PC-3 (cell line): Measurements from ENCODE around the gene CES4A. TPM values are rescaled to one million over a fixed set of nuclear protein-coding genes. Genes with fewer than 3 reads are reported as not detected.
"Not testable (repeated sequence)": the region's sequence is repeated elsewhere in the genome, so short reads cannot be mapped to it uniquely, and the experiment has no call there.

Experiments used
- ATAC-seq: fragments of 200-7000 bp; cut with Tn5 transposase; 2 replicates; pipeline ENCODE4 v1.9.1; 2020; ENCODE audit warnings: mild to moderate bottlenecking, moderate library complexity
- BruUV-seq: library from RNA; stranded (reverse); fragments of 400-500 nt; replicated peaks from 2 replicates; lab custom pipeline; 2021; lab: Mats Ljungman, UMichigan
- CTCF ChIA-PET: fragments of 300-600 bp; sonication (Branson Sonifier 250); formaldehyde crosslinking; loops from one replicate; lab custom pipeline; 2022; ENCODE audit warnings: antibody characterized with exemption; lab: Charles Lee
- POLR2A ChIA-PET: fragments of 300-600 bp; sonication (Branson Sonifier 250); formaldehyde crosslinking; loops from one replicate; lab custom pipeline; 2022; ENCODE audit warnings: antibody characterized with exemption; ENCODE audit not compliant: unreplicated experiment; lab: Charles Lee
- DNase-seq: peaks from one replicate; pipeline ENCODE4 v3.0.0-alpha.2; 2015
- H2AFZ ChIP-seq: fragments of 300-600 bp; sonication (generic); 2 replicates; pipeline ENCODE4 v1.6.0; 2016; ENCODE audit warnings: antibody characterized with exemption, low read length
- H3F3A ChIP-seq: fragments of 300-600 bp; sonication (generic); one replicate; pipeline ENCODE4 v1.6.0; 2017; ENCODE audit warnings: antibody characterized with exemption, low read length, control low read depth, mild to moderate bottlenecking; ENCODE audit not compliant: unreplicated experiment
- H3K27ac ChIP-seq: fragments of 300-600 bp; sonication (generic); 2 replicates; pipeline ENCODE4 v1.5.1; 2016; ENCODE audit warnings: mild to moderate bottlenecking, low read length
- H3K27me3 ChIP-seq: fragments of 300-600 bp; sonication (generic); 2 replicates; pipeline ENCODE4 v1.6.1; 2016; ENCODE audit warnings: low read length, mixed read lengths
- H3K36me3 ChIP-seq: fragments of 300-600 bp; sonication (generic); 2 replicates; pipeline ENCODE4 v1.6.1; 2016; ENCODE audit warnings: low read depth, mixed run types, low read length, mixed read lengths
- H3K4me1 ChIP-seq: fragments of 300-600 bp; sonication (generic); 2 replicates; pipeline ENCODE4 v1.5.1; 2016; ENCODE audit warnings: low read length; ENCODE audit not compliant: insufficient read depth
- H3K4me2 ChIP-seq: fragments of 300-600 bp; sonication (generic); 2 replicates; pipeline ENCODE4 v1.6.0; 2016; ENCODE audit warnings: low read length
- H3K4me3 ChIP-seq: fragments of 300-600 bp; sonication (generic); 2 replicates; pipeline ENCODE4 v1.5.1; 2016; ENCODE audit warnings: mild to moderate bottlenecking, low read length, mixed read lengths
- H3K79me2 ChIP-seq: fragments of 300-600 bp; sonication (generic); 2 replicates; pipeline ENCODE4 v1.6.1; 2017; ENCODE audit warnings: low read length, mixed read lengths
- H3K9ac ChIP-seq: fragments of 300-600 bp; sonication (generic); 2 replicates; pipeline ENCODE4 v1.6.0; 2016; ENCODE audit warnings: mild to moderate bottlenecking, low read length
- H3K9me2 ChIP-seq: fragments of 300-600 bp; sonication (generic); replicated peaks from 2 replicates; pipeline ENCODE4 v1.6.1; 2016; ENCODE audit warnings: mixed run types, low read length, mixed read lengths
- H3K9me3 ChIP-seq: fragments of 300-600 bp; sonication (generic); 2 replicates; pipeline ENCODE4 v1.6.1; 2016; ENCODE audit warnings: low read length, mixed read lengths
- H4K20me1 ChIP-seq: fragments of 300-600 bp; sonication (generic); 2 replicates; pipeline ENCODE4 v1.6.1; 2016; ENCODE audit warnings: low read length, mixed read lengths
- CTCF ChIP-seq: fragments of 300-600 bp; sonication (generic); conservative IDR thresholded peaks from 2 replicates; pipeline ENCODE4 v1.5.1; 2017; ENCODE audit warnings: antibody characterized with exemption, low read depth, mild to moderate bottlenecking, low read length
- EZH2 ChIP-seq: fragments of 300-600 bp; sonication (generic); IDR thresholded peaks from one replicate; pipeline ENCODE4 v1.6.1; 2017; ENCODE audit warnings: antibody characterized with exemption, mild to moderate bottlenecking, low read length; ENCODE audit not compliant: unreplicated experiment
- EZH2phosphoT487 ChIP-seq: fragments of 300-600 bp; sonication (generic); IDR thresholded peaks from 2 replicates; pipeline ENCODE4 v1.6.1; 2018; ENCODE audit warnings: mild to moderate bottlenecking, antibody characterized with exemption, low read length, borderline replicate concordance
- intact Hi-C: fragments of 100-400 bp; cut with micrococcal nuclease; formaldehyde crosslinking; loops from 2 replicates; pipeline ENCODE4 v1.9.0; 2023
- total RNA-seq: library from RNA; depleted of rRNA; stranded (reverse); fragments of >200 nt; gene quantifications from 2 replicates; pipeline ENCODE4 v1.2.3, GENCODE V29; 2014

The CES4A gene
- total RNA-seq, 1 experiment from 2014 or later, result 2.6 TPM

GRCh38 chr16:66973716-66974115 is 14.7 kb upstream of the CES4A start:
- ChIA-PET CTCF (no interaction called here), POLR2A (no interaction called here)
- no peak overlapping the region for H3K27ac ChIP-seq

GRCh38 chr16:66974156-66974931 is 14.0 kb upstream of the CES4A start:
- H3K4me3 ChIP-seq, H3K27me3 ChIP-seq, DNase-seq, H3K9ac ChIP-seq, H3K4me1 ChIP-seq, BruUV-seq, ATAC-seq, H3F3A ChIP-seq, H3K4me2 ChIP-seq, H3K9me3 ChIP-seq, POLR2A ChIA-PET, H2AFZ ChIP-seq, H3K27ac ChIP-seq, H3K36me3 ChIP-seq, H3K9me2 ChIP-seq, H4K20me1 ChIP-seq, H3K79me2 ChIP-seq, intact Hi-C loops: not testable (repeated sequence)
- CTCF ChIA-PET, result interaction anchor here (0.7 kb wide), 1 partner anchor 174 kb away, joined by 3 read pairs; no protein-coding TSS in a partner anchor

More at GRCh38 chr16:66973716-66974115, 14.7 kb upstream of the CES4A start:
- H3K4me1 ChIP-seq, result no peaks in the 10 kb centered on the region
- no peaks in the 10 kb centered on the region for H4K20me1 ChIP-seq
- intact Hi-C loops, result no loop called here
- H3K4me3 ChIP-seq, result no peak overlapping the region
- no peaks in the 10 kb centered on the region for H3K27me3 ChIP-seq
- H2AFZ ChIP-seq, result no peak overlapping the region
- no peaks in the 10 kb centered on the region for H3K9me2 ChIP-seq
- no peaks in the 10 kb centered on the region for H3K79me2 ChIP-seq
- no peaks in the 10 kb centered on the region for H3K9me3 ChIP-seq
- H3K4me2 ChIP-seq, result no peak overlapping the region
- TF ChIP-seq CTCF (no peak), EZH2phosphoT487 (no peak), EZH2 (no peak)
- no TSS peak for BruUV-seq
- no peaks in the 10 kb centered on the region for H3K36me3 ChIP-seq
- ATAC-seq, result no peak
- DNase-seq, result no peak
- no peak overlapping the region for H3K9ac ChIP-seq
- no peaks in the 10 kb centered on the region for H3F3A ChIP-seq

- not testable (repeated sequence) for BruUV-seq
These were observed 13.5 kb upstream of the CES4A start for GRCh38 chr16:66974932-66975246.

More at GRCh38 chr16:66974932-66975246, 13.5 kb upstream of the CES4A start:
- H3K9me3 ChIP-seq, ATAC-seq, H3K4me2 ChIP-seq, H3F3A ChIP-seq, H3K27ac ChIP-seq, H3K4me3 ChIP-seq, H4K20me1 ChIP-seq, H3K36me3 ChIP-seq, H2AFZ ChIP-seq, H3K9me2 ChIP-seq, DNase-seq, H3K4me1 ChIP-seq, H3K9ac ChIP-seq, H3K79me2 ChIP-seq, POLR2A ChIA-PET, intact Hi-C loops, H3K27me3 ChIP-seq: not testable (repeated sequence)
- CTCF ChIA-PET, result interaction anchor here (0.6 to 0.7 kb wide), 2 partner anchors 48 to 175 kb away, joined by 3 read pairs; no protein-coding TSS in a partner anchor
